Thyroid gland (tissue), 4 donors: ENCODE results near the gene TIMM10B.

Experiments
- CTCF ChIP-seq, 6 experiments: fragments of 200-600 bp in 3 of 6; fragments of 450-650 bp in 3 of 6; sonication (generic) in 3 of 6; IDR thresholded peaks; one replicate each; pipeline ENCODE4 v1.5.1; 2016 to 2019; ENCODE audit warnings: antibody characterized with exemption in 6 of 6, mild to moderate bottlenecking in 2 of 6, inconsistent platforms in 1 of 6, moderate library complexity in 1 of 6
- POLR2A ChIP-seq, 2 donors: fragments of 450-650 bp; IDR thresholded peaks; one replicate each; pipeline ENCODE4 v1.6.1; 2017; ENCODE audit warnings: antibody characterized with exemption in 2 of 2, mild to moderate bottlenecking in 2 of 2, moderate library complexity in 1 of 2

- TF ChIP-seq POLR2A (IDR thresholded peaks at IDR 0.05) (no peak), CTCF (IDR thresholded peaks at IDR 0.05) (peak in 5 of 6 experiments; percentile 30 to 67 (median 67))
Measured at GRCh38 chr11:6505577-6506240, 24.4 kb downstream of the TIMM10B start.
